CD8-positive, alpha-beta memory T cell (primary cell): Measurements from ENCODE around the gene SNX3. TPM values are rescaled to one million over a fixed set of nuclear protein-coding genes. Genes with fewer than 3 reads are reported as not detected.
A peak's percentile ranks its signal among the peaks of the same experiment; 100 is the strongest.
"Not testable (repeated sequence)": the region's sequence is repeated elsewhere in the genome, so short reads cannot be mapped to it uniquely, and the experiment has no call there.

Source experiments
- CTCF ChIA-PET: fragments of 350-600 bp; sonication (Branson Sonifier 250); formaldehyde crosslinking; loops from one replicate; lab custom pipeline; 2021; ENCODE audit warnings: antibody characterized with exemption; lab: Charles Lee
- POLR2A ChIA-PET: fragments of 350-600 bp; sonication (Branson Sonifier 250); formaldehyde crosslinking; loops from one replicate; lab custom pipeline; 2021; ENCODE audit warnings: antibody characterized with exemption; lab: Charles Lee
- DNase-seq, 5 donors: peaks; one replicate each; pipeline versions ENCODE4 v3.0.0 to v3.0.0-alpha.2; 2020 to 2022; ENCODE audit warnings: mixed read lengths in 1 of 5
- H3K27ac ChIP-seq: one replicate; pipeline ENCODE4 v1.7.0; 2013; ENCODE audit warnings: low read depth, mild to moderate bottlenecking, low read length, moderate library complexity
- H3K27me3 ChIP-seq: 2 replicates; pipeline ENCODE4 v1.7.0; 2013; ENCODE audit warnings: low read length, mild to moderate bottlenecking; ENCODE audit not compliant: insufficient read depth, poor library complexity, severe bottlenecking
- H3K36me3 ChIP-seq: 2 replicates; pipeline ENCODE4 v1.7.0; 2013; ENCODE audit warnings: mild to moderate bottlenecking, low read length, moderate library complexity; ENCODE audit not compliant: insufficient read depth
- H3K4me1 ChIP-seq: 2 replicates; pipeline ENCODE4 v1.7.0; 2013; ENCODE audit warnings: mild to moderate bottlenecking, low read length, moderate library complexity; ENCODE audit not compliant: insufficient read depth
- H3K4me3 ChIP-seq: 2 replicates; pipeline ENCODE4 v1.7.0; 2013; ENCODE audit warnings: mild to moderate bottlenecking, low read length
- H3K9me3 ChIP-seq: 2 replicates; pipeline ENCODE4 v1.7.0; 2013; ENCODE audit warnings: mild to moderate bottlenecking, low read length
- H3K27ac Mint-ChIP-seq, 8 donors: one replicate each; pipeline ENCODE4 v1.8.0; 2020 to 2021; ENCODE audit warnings: mixed read lengths in 8 of 8, mild to moderate bottlenecking in 6 of 8, inconsistent platforms in 3 of 8, moderate library complexity in 3 of 8
- H3K27me3 Mint-ChIP-seq, 2 donors: one replicate each; pipeline ENCODE4 v1.8.0; 2020 to 2021; ENCODE audit warnings: mixed read lengths in 2 of 2, mild to moderate bottlenecking in 1 of 2, moderate library complexity in 1 of 2
- H3K36me3 Mint-ChIP-seq, 3 donors: one replicate each; pipeline ENCODE4 v1.8.0; 2020 to 2021; ENCODE audit warnings: mixed read lengths in 3 of 3, inconsistent platforms in 1 of 3, mild to moderate bottlenecking in 1 of 3
- H3K4me1 Mint-ChIP-seq, 3 donors: one replicate each; pipeline ENCODE4 v1.8.0; 2020 to 2021; ENCODE audit warnings: mixed read lengths in 3 of 3, inconsistent platforms in 1 of 3, mild to moderate bottlenecking in 1 of 3
- H3K4me3 Mint-ChIP-seq, 7 donors: one replicate each; pipeline ENCODE4 v1.8.0; 2020 to 2021; ENCODE audit warnings: mixed read lengths in 7 of 7, mild to moderate bottlenecking in 6 of 7, moderate library complexity in 4 of 7, inconsistent platforms in 2 of 7
- H3K9me3 Mint-ChIP-seq, 5 donors: one replicate each; pipeline ENCODE4 v1.8.0; 2020 to 2022; ENCODE audit warnings: mixed read lengths in 5 of 5, mild to moderate bottlenecking in 3 of 5, moderate library complexity in 2 of 5, inconsistent platforms in 1 of 5
- polyA plus RNA-seq: library from polyadenylated mRNA; unstranded; fragments of 300-500 nt; fragmentation: Illumina TruSeq; gene quantifications from one replicate; pipeline ENCODE4 v1.2.3, GENCODE V29; 2021
- total RNA-seq, 2 experiments: library from RNA; stranded (reverse); gene quantifications; one replicate each; pipeline ENCODE4 v1.2.3, GENCODE V29; 2021

SNX3 gene
- total and polyA plus RNA-seq, 3 experiments from 2014 or later: 75.8 to 192 (median 76.4) TPM

GRCh38 chr6:108294297-108294726 lies 33.5 kb upstream of the SNX3 start:
- H3K27me3 ChIP-seq: no peaks in the 10 kb centered on the region
- Mint-ChIP-seq H3K27ac (peak overlapping the region; percentile 98 to 99 (median 98)), H3K27me3 (peaks cover 0 to 2% of the 10 kb centered on the region in 2 donors), H3K9me3 (no peaks in the 10 kb centered on the region), H3K4me3 (peak overlapping the region; percentile 94 to 99 (median 97)), H3K4me1 (peaks cover 18 to 27% (median 23%) of the 10 kb centered on the region in 3 donors), H3K36me3 (peaks cover 0 to 10% (median 2%) of the 10 kb centered on the region in 3 donors)
- peak overlapping the region; percentile 97 for H3K4me3 ChIP-seq
- peaks cover 13% of the 10 kb centered on the region for H3K4me1 ChIP-seq
- peak overlapping the region; percentile 90 for H3K27ac ChIP-seq
- DNase-seq: no peak
- POLR2A ChIA-PET: interaction anchor here (0.8 to 2.3 kb wide), 2 partner anchors 33 to 1885 kb away, joined by 3 to 21 read pairs; partner anchors contain the start of genes SNX3 and WASF1
- H3K9me3 ChIP-seq: no peaks in the 10 kb centered on the region
- H3K36me3 ChIP-seq: no peaks in the 10 kb centered on the region
- CTCF ChIA-PET: interaction anchor here (1.0 kb wide), 1 partner anchor 31 kb away, joined by 3 read pairs; no protein-coding TSS in a partner anchor

- Histone ChIP-seq H3K9me3 (no peaks in the 10 kb centered on the region), H3K27me3 (no peaks in the 10 kb centered on the region), H3K36me3 (no peaks in the 10 kb centered on the region), H3K27ac (peak overlapping the region; percentile 90), H3K4me1 (peaks cover 13% of the 10 kb centered on the region), H3K4me3 (peak overlapping the region; percentile 97)
- no peak for DNase-seq
- CTCF ChIA-PET: no interaction called here
- Mint-ChIP-seq H3K27me3 (peaks cover 0 to 2% of the 10 kb centered on the region in 2 donors), H3K36me3 (peaks cover 0 to 10% (median 2%) of the 10 kb centered on the region in 3 donors), H3K4me1 (peaks cover 15 to 24% (median 23%) of the 10 kb centered on the region in 3 donors), H3K4me3 (peak overlapping the region; percentile 94 to 99 (median 97)), H3K9me3 (no peaks in the 10 kb centered on the region), H3K27ac (peak overlapping the region; percentile 64 to 99 (median 98))
- POLR2A ChIA-PET: interaction anchor here (2.3 kb wide), 1 partner anchor 33 kb away, joined by 21 read pairs; the partner anchor contains the start of gene SNX3
Observed at GRCh38 chr6:108293527-108294296, 32.9 kb upstream of the SNX3 start.

GRCh38 chr6:108292561-108292960 lies 31.7 kb upstream of the SNX3 start:
- peaks cover 13% of the 10 kb centered on the region for H3K4me1 ChIP-seq
- DNase-seq, CTCF ChIA-PET, H3K36me3 ChIP-seq, H3K4me3 ChIP-seq, H3K27ac ChIP-seq, H3K27me3 Mint-ChIP-seq, H3K9me3 ChIP-seq, H3K27me3 ChIP-seq, H3K9me3 Mint-ChIP-seq: not testable (repeated sequence)
- H3K4me3 Mint-ChIP-seq: peak overlapping the region in 3 of 7 donors; percentile 1 to 80 (median 2)
- H3K27ac Mint-ChIP-seq: peak overlapping the region in 2 of 8 donors; percentile 12 to 52
- peaks cover 0 to 10% (median 0%) of the 10 kb centered on the region in 3 donors for H3K36me3 Mint-ChIP-seq
- H3K4me1 Mint-ChIP-seq: peaks cover 12 to 23% (median 21%) of the 10 kb centered on the region in 3 donors
- POLR2A ChIA-PET: interaction anchor here (0.6 kb wide), 1 partner anchor 1747 kb away, joined by 3 read pairs; no protein-coding TSS in a partner anchor

GRCh38 chr6:108291091-108291490 lies 30.3 kb upstream of the SNX3 start:
- H3K36me3 ChIP-seq: no peaks in the 10 kb centered on the region

GRCh38 chr6:108288742-108289141 lies 27.9 kb upstream of the SNX3 start:
- Histone ChIP-seq H3K9me3 (no peaks in the 10 kb centered on the region), H3K27ac (no peak overlapping the region), H3K4me1 (no peaks in the 10 kb centered on the region), H3K27me3 (no peaks in the 10 kb centered on the region), H3K36me3 (no peaks in the 10 kb centered on the region), H3K4me3 (no peak overlapping the region)
- DNase-seq: no peak
- Mint-ChIP-seq H3K4me1 (peaks cover 0 to 5% (median 0%) of the 10 kb centered on the region in 3 donors), H3K4me3 (no peak overlapping the region), H3K27ac (peak overlapping the region in 1 of 8 donors; percentile 45), H3K36me3 (no peaks in the 10 kb centered on the region), H3K27me3 (no peaks in the 10 kb centered on the region), H3K9me3 (no peaks in the 10 kb centered on the region)
- POLR2A ChIA-PET: no interaction called here
- CTCF ChIA-PET: no interaction called here

More at GRCh38 chr6:108291091-108291490, 30.3 kb upstream of the SNX3 start:
- Mint-ChIP-seq H3K9me3 (no peaks in the 10 kb centered on the region), H3K4me3 (no peak overlapping the region), H3K27me3 (peaks cover 0 to 2% of the 10 kb centered on the region in 2 donors), H3K27ac (peak overlapping the region in 1 of 8 donors; percentile 48), H3K4me1 (peaks cover 12 to 23% (median 21%) of the 10 kb centered on the region in 3 donors), H3K36me3 (peaks cover 0 to 10% (median 0%) of the 10 kb centered on the region in 3 donors)
- CTCF ChIA-PET: interaction anchor here (1.0 kb wide), 1 partner anchor 30 kb away, joined by 3 read pairs; the partner anchor contains the start of gene SNX3
- POLR2A ChIA-PET: no interaction called here
- DNase-seq: no peak
- H3K4me3 ChIP-seq: no peak overlapping the region
- H3K4me1 ChIP-seq: peaks cover 13% of the 10 kb centered on the region
- no peaks in the 10 kb centered on the region for H3K27me3 ChIP-seq
- no peaks in the 10 kb centered on the region for H3K9me3 ChIP-seq
- no peak overlapping the region for H3K27ac ChIP-seq

GRCh38 chr6:108287373-108287772 lies 26.5 kb upstream of the SNX3 start:
- CTCF ChIA-PET: no interaction called here
- Histone ChIP-seq H3K9me3 (no peaks in the 10 kb centered on the region), H3K4me1 (no peaks in the 10 kb centered on the region), H3K27me3 (no peaks in the 10 kb centered on the region), H3K36me3 (no peaks in the 10 kb centered on the region), H3K27ac (no peak overlapping the region), H3K4me3 (no peak overlapping the region)
- H3K27me3 Mint-ChIP-seq: no peaks in the 10 kb centered on the region
- H3K4me3 Mint-ChIP-seq: no peak overlapping the region
- DNase-seq: no peak
- POLR2A ChIA-PET: no interaction called here
- H3K9me3 Mint-ChIP-seq: no peaks in the 10 kb centered on the region
- no peaks in the 10 kb centered on the region for H3K36me3 Mint-ChIP-seq
- no peak overlapping the region for H3K27ac Mint-ChIP-seq
- peaks cover 0 to 4% (median 0%) of the 10 kb centered on the region in 3 donors for H3K4me1 Mint-ChIP-seq

GRCh38 chr6:108286366-108286765 lies 25.5 kb upstream of the SNX3 start:
- Mint-ChIP-seq H3K4me1 (no peaks in the 10 kb centered on the region), H3K9me3 (no peaks in the 10 kb centered on the region), H3K27me3 (peaks cover 0 to 5% of the 10 kb centered on the region in 2 donors), H3K36me3 (no peaks in the 10 kb centered on the region), H3K4me3 (no peak overlapping the region), H3K27ac (no peak overlapping the region)
- Histone ChIP-seq H3K36me3 (no peaks in the 10 kb centered on the region), H3K9me3 (no peaks in the 10 kb centered on the region), H3K4me1 (no peaks in the 10 kb centered on the region), H3K4me3 (no peak overlapping the region), H3K27ac (no peak overlapping the region), H3K27me3 (no peaks in the 10 kb centered on the region)
- ChIA-PET CTCF (interaction anchor here (1.4 kb wide), 1 partner anchor 35 kb away, joined by 3 read pairs; no protein-coding TSS in a partner anchor), POLR2A (no interaction called here)
- DNase-seq: no peak

GRCh38 chr6:108285381-108285780 lies 24.5 kb upstream of the SNX3 start:
- peaks cover 0 to 5% of the 10 kb centered on the region in 2 donors for H3K27me3 Mint-ChIP-seq
- no peak overlapping the region for H3K4me3 Mint-ChIP-seq
- H3K4me1 Mint-ChIP-seq: no peaks in the 10 kb centered on the region
- no peak for DNase-seq
- no peaks in the 10 kb centered on the region for H3K9me3 Mint-ChIP-seq
- no peak overlapping the region for H3K27ac Mint-ChIP-seq
- ChIA-PET CTCF (interaction anchor here (1.4 kb wide), 1 partner anchor 34 kb away, joined by 3 read pairs; no protein-coding TSS in a partner anchor), POLR2A (no interaction called here)
- no peak overlapping the region for H3K27ac ChIP-seq
- no peak overlapping the region for H3K4me3 ChIP-seq
- no peaks in the 10 kb centered on the region for H3K36me3 ChIP-seq
- no peaks in the 10 kb centered on the region for H3K9me3 ChIP-seq
- H3K4me1 ChIP-seq: no peaks in the 10 kb centered on the region
- no peaks in the 10 kb centered on the region for H3K27me3 ChIP-seq
- no peaks in the 10 kb centered on the region for H3K36me3 Mint-ChIP-seq
